Astrocyte (in vitro differentiated cells and primary cell): ENCODE measurements around the gene VSTM2L. TPM values are rescaled to one million over a fixed set of nuclear protein-coding genes. Genes with fewer than 3 reads are reported as not detected.

ENCODE experiments used
- DNase-seq: peaks from one replicate; pipeline ENCODE4 v3.0.0-alpha.2; 2010; ENCODE audit warnings: low read depth
- FAIRE-seq: peaks from 2 replicates; lab custom pipeline; 2011; peaks lifted over from hg19 to GRCh38; lab: Jason Lieb, UNC
- H2AFZ ChIP-seq: 2 replicates; pipeline ENCODE4 v1.6.0; 2012; ENCODE audit warnings: low read depth, low read length, inconsistent platforms
- H3K27ac ChIP-seq: 2 replicates; pipeline ENCODE4 v1.5.1; 2011; ENCODE audit warnings: low read depth, low read length, inconsistent platforms
- H3K27me3 ChIP-seq: 2 replicates; pipeline ENCODE4 v1.6.0; 2011; ENCODE audit warnings: low read length, inconsistent platforms; ENCODE audit not compliant: insufficient read depth
- H3K36me3 ChIP-seq: 2 replicates; pipeline ENCODE4 v1.5.1; 2011; ENCODE audit warnings: low read length, inconsistent platforms; ENCODE audit not compliant: insufficient read depth
- H3K4me1 ChIP-seq: 2 replicates; pipeline ENCODE4 v1.5.1; 2011; ENCODE audit warnings: low read length, inconsistent platforms; ENCODE audit not compliant: insufficient read depth
- H3K4me2 ChIP-seq: 2 replicates; pipeline ENCODE4 v1.6.0; 2012; ENCODE audit warnings: low read length, inconsistent platforms
- H3K4me3 ChIP-seq: 2 replicates; pipeline ENCODE4 v1.5.1; 2011; ENCODE audit warnings: low read depth, mild to moderate bottlenecking, low read length, inconsistent platforms; ENCODE audit not compliant: insufficient read depth
- H3K79me2 ChIP-seq: 2 replicates; pipeline ENCODE4 v1.6.0; 2012; ENCODE audit warnings: mild to moderate bottlenecking, low read length, inconsistent platforms; ENCODE audit not compliant: insufficient read depth
- H3K9ac ChIP-seq: 2 replicates; pipeline ENCODE4 v1.6.0; 2012; ENCODE audit warnings: mild to moderate bottlenecking, low read length, inconsistent platforms
- H3K9me3 ChIP-seq: 2 replicates; pipeline ENCODE4 v1.5.1; 2012; ENCODE audit warnings: low read depth, mild to moderate bottlenecking, low read length, inconsistent platforms; ENCODE audit not compliant: insufficient read depth
- H4K20me1 ChIP-seq: 2 replicates; pipeline ENCODE4 v1.6.0; 2012; ENCODE audit warnings: low read length, inconsistent platforms; ENCODE audit not compliant: insufficient read depth
- H3K27ac Mint-ChIP-seq: one replicate; pipeline ENCODE4 v1.8.0; 2021; ENCODE audit warnings: mild to moderate bottlenecking, mixed read lengths; ENCODE audit not compliant: unreplicated experiment
- H3K27me3 Mint-ChIP-seq: one replicate; pipeline ENCODE4 v1.8.0; 2021; ENCODE audit warnings: low read depth, mixed read lengths; ENCODE audit not compliant: unreplicated experiment
- H3K36me3 Mint-ChIP-seq: one replicate; pipeline ENCODE4 v1.8.0; 2021; ENCODE audit warnings: low read depth, mixed read lengths; ENCODE audit not compliant: unreplicated experiment
- H3K4me1 Mint-ChIP-seq: one replicate; pipeline ENCODE4 v1.8.0; 2021; ENCODE audit warnings: low read depth, mixed read lengths; ENCODE audit not compliant: unreplicated experiment
- H3K4me3 Mint-ChIP-seq: one replicate; pipeline ENCODE4 v1.8.0; 2021; ENCODE audit warnings: mild to moderate bottlenecking, moderate library complexity, mixed read lengths; ENCODE audit not compliant: unreplicated experiment
- H3K9me3 Mint-ChIP-seq: one replicate; pipeline ENCODE4 v1.8.0; 2021; ENCODE audit warnings: mild to moderate bottlenecking, mixed read lengths; ENCODE audit not compliant: unreplicated experiment
- CTCF ChIP-seq: IDR thresholded peaks from 2 replicates; pipeline ENCODE4 v1.5.1; 2011; ENCODE audit warnings: low read depth, mild to moderate bottlenecking, inconsistent platforms, low read length, moderate library complexity; ENCODE audit not compliant: insufficient read depth
- EZH2 ChIP-seq: IDR thresholded peaks from 2 replicates; pipeline ENCODE4 v1.6.1; 2012; ENCODE audit warnings: mild to moderate bottlenecking, low read length, inconsistent platforms; ENCODE audit not compliant: insufficient read depth
- total RNA-seq: library from RNA; stranded (reverse); gene quantifications from 2 replicates; pipeline ENCODE4 v1.2.1, GENCODE V29; 2021

VSTM2L gene
- total RNA-seq, 1 donor from 2014 or later, result 18.5 TPM

GRCh38 chr20:37945091-37945547, 42.2 kb downstream of the VSTM2L start:
- Mint-ChIP-seq H3K27me3 (peaks cover 2% of the 10 kb centered on the region), H3K27ac (no peak overlapping the region), H3K4me3 (no peak overlapping the region), H3K9me3 (peaks cover 14% of the 10 kb centered on the region), H3K4me1 (no peaks in the 10 kb centered on the region), H3K36me3 (peaks cover 4% of the 10 kb centered on the region)
- Histone ChIP-seq H2AFZ (no peak overlapping the region), H3K4me3 (no peak overlapping the region), H3K4me2 (no peak overlapping the region), H3K9me3 (peaks cover 9% of the 10 kb centered on the region), H3K36me3 (no peaks in the 10 kb centered on the region), H3K9ac (no peak overlapping the region), H4K20me1 (no peaks in the 10 kb centered on the region), H3K79me2 (no peaks in the 10 kb centered on the region), H3K4me1 (no peaks in the 10 kb centered on the region), H3K27ac (no peak overlapping the region), H3K27me3 (no peaks in the 10 kb centered on the region)
- DNase-seq (no peak), FAIRE-seq (no peak)
- TF ChIP-seq CTCF (no peak), EZH2 (no peak)

GRCh38 chr20:37946946-37947345, 44.0 kb downstream of the VSTM2L start:
- Mint-ChIP-seq H3K4me3 (no peak overlapping the region), H3K36me3 (peaks cover 4% of the 10 kb centered on the region), H3K9me3 (peaks cover 19% of the 10 kb centered on the region), H3K27ac (no peak overlapping the region), H3K27me3 (peaks cover 2% of the 10 kb centered on the region), H3K4me1 (no peaks in the 10 kb centered on the region)
- no peaks in the 10 kb centered on the region for H3K27me3 ChIP-seq
- TF ChIP-seq CTCF (no peak), EZH2 (no peak)
- DNase-seq, result no peak
- no peaks in the 10 kb centered on the region for H3K79me2 ChIP-seq
- H3K9ac ChIP-seq, result no peak overlapping the region
- no peak overlapping the region for H3K27ac ChIP-seq
- no peaks in the 10 kb centered on the region for H3K36me3 ChIP-seq
- H4K20me1 ChIP-seq, result no peaks in the 10 kb centered on the region
- no peak for FAIRE-seq
- H3K4me2 ChIP-seq, result no peak overlapping the region
- H3K4me1 ChIP-seq, result no peaks in the 10 kb centered on the region
- no peak overlapping the region for H2AFZ ChIP-seq
- H3K4me3 ChIP-seq, result no peak overlapping the region
- H3K9me3 ChIP-seq, result peaks cover 9% of the 10 kb centered on the region

- TF ChIP-seq CTCF, result no peak
- no peak for TF ChIP-seq EZH2
- peaks cover 19% of the 10 kb centered on the region for H3K9me3 Mint-ChIP-seq
Observed at GRCh38 chr20:37947943-37948342, 45.0 kb downstream of the VSTM2L start.

More at GRCh38 chr20:37947943-37948342, 45.0 kb downstream of the VSTM2L start:
- Mint-ChIP-seq H3K4me1 (no peaks in the 10 kb centered on the region), H3K27ac (no peak overlapping the region), H3K4me3 (no peak overlapping the region), H3K36me3 (peaks cover 4% of the 10 kb centered on the region), H3K27me3 (no peaks in the 10 kb centered on the region)
- Histone ChIP-seq H3K36me3 (no peaks in the 10 kb centered on the region), H3K4me1 (no peaks in the 10 kb centered on the region), H2AFZ (no peak overlapping the region), H3K4me3 (no peak overlapping the region), H3K9ac (no peak overlapping the region), H3K27me3 (no peaks in the 10 kb centered on the region), H3K9me3 (peaks cover 9% of the 10 kb centered on the region), H4K20me1 (no peaks in the 10 kb centered on the region), H3K4me2 (no peak overlapping the region), H3K27ac (no peak overlapping the region), H3K79me2 (no peaks in the 10 kb centered on the region)
- FAIRE-seq, result no peak
- no peak for DNase-seq
